Neural progenitor cell (in vitro differentiated cells): ENCODE results near the gene NIBAN1. TPM values are rescaled to one million over a fixed set of nuclear protein-coding genes. Genes with fewer than 3 reads are reported as not detected.

ENCODE experiments used
- DNase-seq: peaks from one replicate; pipeline ENCODE4 v3.0.0-alpha.2; 2016; ENCODE audit warnings: low spot score
- H2AFZ ChIP-seq: fragments of 200-600 bp; sonication (generic); replicated peaks from 2 replicates; pipeline ENCODE4 v1.6.1; 2016; ENCODE audit warnings: antibody characterized with exemption
- H3F3A ChIP-seq: fragments of 200-600 bp; sonication (generic); 2 replicates; pipeline ENCODE4 v1.6.1; 2016; ENCODE audit warnings: antibody characterized with exemption, low read depth
- H3K27ac ChIP-seq: fragments of 200-600 bp; sonication (generic); 2 replicates; pipeline ENCODE4 v1.5.1; 2016; ENCODE audit warnings: mild to moderate bottlenecking
- H3K27me3 ChIP-seq: fragments of 200-600 bp; sonication (generic); 2 replicates; pipeline ENCODE4 v1.6.1; 2016; ENCODE audit warnings: mild to moderate bottlenecking, moderate library complexity
- H3K36me3 ChIP-seq: fragments of 200-600 bp; sonication (generic); 2 replicates; pipeline ENCODE4 v1.5.1; 2016
- H3K4me1 ChIP-seq: fragments of 200-600 bp; sonication (generic); 2 replicates; pipeline ENCODE4 v1.6.1; 2016; ENCODE audit warnings: mixed run types
- H3K4me2 ChIP-seq: fragments of 200-600 bp; sonication (generic); 2 replicates; pipeline ENCODE4 v1.6.1; 2016
- H3K4me3 ChIP-seq: fragments of 200-600 bp; sonication (generic); 2 replicates; pipeline ENCODE4 v1.5.1; 2016
- H3K79me2 ChIP-seq: fragments of 200-600 bp; sonication (generic); 2 replicates; pipeline ENCODE4 v1.6.1; 2016; ENCODE audit warnings: low read depth
- H3K9ac ChIP-seq: fragments of 200-600 bp; sonication (generic); 2 replicates; pipeline ENCODE4 v1.6.1; 2016
- H3K9me3 ChIP-seq: fragments of 200-600 bp; sonication (generic); 2 replicates; pipeline ENCODE4 v1.5.1; 2016; ENCODE audit warnings: low read depth
- H4K20me1 ChIP-seq: fragments of 200-600 bp; sonication (generic); 2 replicates; pipeline ENCODE4 v1.6.1; 2016; ENCODE audit warnings: low read depth
- H3K27ac Mint-ChIP-seq: 3 replicates; pipeline ENCODE4 v1.8.0; 2021; ENCODE audit warnings: mixed read lengths
- H3K27me3 Mint-ChIP-seq: 2 replicates; pipeline ENCODE4 v1.8.0; 2022; ENCODE audit warnings: low read depth, mild to moderate bottlenecking, inconsistent platforms, moderate library complexity, mixed read lengths; ENCODE audit not compliant: insufficient read depth
- H3K36me3 Mint-ChIP-seq: 3 replicates; pipeline ENCODE4 v1.8.0; 2021; ENCODE audit warnings: mixed read lengths
- H3K4me1 Mint-ChIP-seq: 3 replicates; pipeline ENCODE4 v1.8.0; 2021; ENCODE audit warnings: mixed read lengths
- H3K4me3 Mint-ChIP-seq: 3 replicates; pipeline ENCODE4 v1.8.0; 2021; ENCODE audit warnings: mild to moderate bottlenecking, moderate library complexity, mixed read lengths
- H3K9me3 Mint-ChIP-seq: 3 replicates; pipeline ENCODE4 v1.8.0; 2020; ENCODE audit warnings: mixed read lengths
- CTCF ChIP-seq: fragments of 200-600 bp; sonication (generic); IDR thresholded peaks from 2 replicates; pipeline ENCODE4 v1.5.1; 2017; ENCODE audit warnings: antibody characterized with exemption, mild to moderate bottlenecking
- EZH2 ChIP-seq: fragments of 200-600 bp; sonication (generic); IDR thresholded peaks from 2 replicates; pipeline ENCODE4 v1.6.1; 2017; ENCODE audit warnings: antibody characterized with exemption, mild to moderate bottlenecking, moderate library complexity
- EZH2phosphoT487 ChIP-seq: fragments of 200-600 bp; sonication (generic); IDR thresholded peaks from 2 replicates; pipeline ENCODE4 v1.6.1; 2017; ENCODE audit warnings: antibody characterized with exemption
- total RNA-seq: library from RNA; depleted of rRNA; stranded (reverse); fragments of >200 nt; gene quantifications from 2 replicates; pipeline ENCODE4 v1.2.3, GENCODE V29; 2015; ENCODE audit warnings: low replicate concordance

The NIBAN1 gene
- total RNA-seq, 1 donor from 2014 or later, result 0.36 TPM

- Mint-ChIP-seq H3K27ac (no peak overlapping the region), H3K27me3 (no peaks in the 10 kb centered on the region), H3K9me3 (no peaks in the 10 kb centered on the region), H3K36me3 (no peaks in the 10 kb centered on the region), H3K4me1 (no peaks in the 10 kb centered on the region), H3K4me3 (no peak overlapping the region)
- H3K4me1 ChIP-seq, result no peaks in the 10 kb centered on the region
- H3K27me3 ChIP-seq, result no peaks in the 10 kb centered on the region
- TF ChIP-seq EZH2phosphoT487 (no peak), EZH2 (no peak), CTCF (no peak)
- no peak overlapping the region for H3K4me3 ChIP-seq
- H3K9ac ChIP-seq, result no peak overlapping the region
- no peaks in the 10 kb centered on the region for H3K36me3 ChIP-seq
- H2AFZ ChIP-seq, result no peak overlapping the region
- H3K4me2 ChIP-seq, result no peak overlapping the region
- H3K9me3 ChIP-seq, result no peaks in the 10 kb centered on the region
- H3F3A ChIP-seq, result no peaks in the 10 kb centered on the region
- no peak overlapping the region for H3K27ac ChIP-seq
- no peak for DNase-seq
- no peaks in the 10 kb centered on the region for H3K79me2 ChIP-seq
- no peaks in the 10 kb centered on the region for H4K20me1 ChIP-seq
Observed at GRCh38 chr1:184941410-184941733, 32.9 kb downstream of the NIBAN1 start.

DNA sequence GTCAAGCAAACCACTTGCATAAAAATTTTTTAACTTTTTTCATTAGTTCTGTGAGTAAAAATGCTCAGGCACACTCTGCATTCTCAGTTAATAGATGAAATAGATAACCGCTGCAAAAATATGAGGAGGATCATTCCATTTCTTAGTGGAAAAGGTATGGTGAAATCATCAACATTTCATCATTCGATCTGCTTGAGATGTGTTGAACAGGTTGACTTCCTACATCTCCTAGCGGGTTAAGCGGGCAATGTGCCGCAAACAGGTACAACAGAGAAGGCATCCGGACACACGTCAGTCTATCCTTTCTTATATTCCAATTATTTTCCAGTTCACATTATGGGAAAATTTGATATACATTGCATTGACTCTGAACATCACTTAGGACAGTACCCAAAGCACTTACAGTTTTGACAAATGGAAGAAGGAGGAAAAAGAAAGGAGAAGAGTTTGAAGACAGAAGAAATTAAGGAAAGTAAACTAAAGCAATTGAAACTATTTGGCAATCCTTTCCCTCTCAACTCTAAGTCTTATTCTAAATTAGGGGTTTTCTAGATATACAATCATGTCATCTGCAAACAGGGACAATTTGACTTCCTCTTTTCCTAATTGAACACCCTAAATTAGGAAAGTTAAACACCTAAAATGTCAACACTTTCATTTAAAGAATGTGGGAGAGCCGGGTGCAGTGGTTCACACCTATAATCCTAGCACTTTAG, 33.5 kb downstream of the NIBAN1 start:
- no peaks in the 10 kb centered on the region for H3K27me3 Mint-ChIP-seq
- Histone ChIP-seq H3K9ac (no peak overlapping the region), H3K4me2 (no peak overlapping the region), H2AFZ (no peak overlapping the region), H3K27ac (no peak overlapping the region), H3K4me3 (no peak overlapping the region), H3K36me3 (no peaks in the 10 kb centered on the region), H4K20me1 (no peaks in the 10 kb centered on the region), H3K79me2 (no peaks in the 10 kb centered on the region), H3K9me3 (no peaks in the 10 kb centered on the region), H3K27me3 (no peaks in the 10 kb centered on the region), H3F3A (no peaks in the 10 kb centered on the region), H3K4me1 (no peaks in the 10 kb centered on the region)
- no peak overlapping the region for H3K27ac Mint-ChIP-seq
- H3K4me3 Mint-ChIP-seq, result no peak overlapping the region
- no peak for TF ChIP-seq CTCF
- TF ChIP-seq EZH2phosphoT487, result no peak
- no peak for TF ChIP-seq EZH2
- no peak for DNase-seq
- no peaks in the 10 kb centered on the region for H3K36me3 Mint-ChIP-seq
- H3K9me3 Mint-ChIP-seq, result no peaks in the 10 kb centered on the region
- peaks cover 2% of the 10 kb centered on the region for H3K4me1 Mint-ChIP-seq

DNA sequence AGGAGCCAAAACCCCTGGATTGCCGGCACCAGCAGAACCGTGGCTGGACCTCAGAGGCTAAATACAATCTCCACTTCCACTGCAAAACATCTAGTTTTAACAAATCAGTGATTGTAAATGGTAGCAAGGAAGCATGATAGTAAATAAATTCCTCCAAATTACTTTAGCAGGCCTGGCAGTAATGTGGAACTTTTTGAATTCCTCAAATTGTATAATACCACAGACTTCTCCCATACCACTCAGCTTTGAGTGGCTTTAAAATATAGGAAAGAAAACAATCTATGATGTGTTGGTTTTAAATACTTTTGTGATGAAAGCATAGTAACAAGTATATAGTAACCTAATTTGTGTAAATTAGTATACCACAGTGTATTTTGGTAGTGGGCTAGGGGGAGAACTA, 34.1 kb downstream of the NIBAN1 start:
- Histone ChIP-seq H3K4me1 (no peaks in the 10 kb centered on the region), H3K79me2 (no peaks in the 10 kb centered on the region), H4K20me1 (no peaks in the 10 kb centered on the region), H3K27me3 (no peaks in the 10 kb centered on the region), H3F3A (no peaks in the 10 kb centered on the region), H3K9me3 (no peaks in the 10 kb centered on the region), H3K4me2 (no peak overlapping the region), H3K27ac (no peak overlapping the region), H3K4me3 (no peak overlapping the region), H3K36me3 (no peaks in the 10 kb centered on the region), H3K9ac (no peak overlapping the region), H2AFZ (no peak overlapping the region)
- no peaks in the 10 kb centered on the region for H3K27me3 Mint-ChIP-seq
- peaks cover 2% of the 10 kb centered on the region for H3K4me1 Mint-ChIP-seq
- H3K4me3 Mint-ChIP-seq, result no peak overlapping the region
- no peak for DNase-seq
- no peaks in the 10 kb centered on the region for H3K36me3 Mint-ChIP-seq
- no peaks in the 10 kb centered on the region for H3K9me3 Mint-ChIP-seq
- TF ChIP-seq EZH2 (no peak), CTCF (no peak), EZH2phosphoT487 (no peak)
- H3K27ac Mint-ChIP-seq, result no peak overlapping the region
